CD14-positive monocyte (primary cell): ENCODE data around the gene ZNF641. TPM values are rescaled to one million over a fixed set of nuclear protein-coding genes. Genes with fewer than 3 reads are reported as not detected.
A peak's percentile ranks its signal among the peaks of the same experiment; 100 is the strongest.

ENCODE experiments used
- DNase-seq, 3 donors: peaks; one replicate each; pipeline ENCODE4 v3.0.0-alpha.2; 2011 to 2022
- H2AFZ ChIP-seq: 2 replicates; pipeline ENCODE4 v1.6.0; 2012; ENCODE audit warnings: mild to moderate bottlenecking, low read depth, low read length, inconsistent platforms; ENCODE audit not compliant: insufficient read depth, poor library complexity, severe bottlenecking
- H3K27ac ChIP-seq, 2 donors: 1 replicate in 1 of 2; 2 replicates in 1 of 2; pipeline ENCODE4 v1.5.1; 2012 to 2013; ENCODE audit warnings: low read length in 2 of 2, control low read depth in 1 of 2, inconsistent platforms in 1 of 2, low read depth in 1 of 2, mild to moderate bottlenecking in 1 of 2
- H3K27me3 ChIP-seq, 2 donors: one replicate each; pipeline versions ENCODE4 v1.6.0 to v1.6.1; 2011 to 2013; ENCODE audit warnings: low read length in 2 of 2; ENCODE audit not compliant: control insufficient read depth in 2 of 2, insufficient read depth in 2 of 2
- H3K36me3 ChIP-seq, 2 donors: replicated peaks in 1 of 2; 1 replicate in 1 of 2; 2 replicates in 1 of 2; pipeline versions ENCODE4 v1.5.1 to v1.6.1; 2012 to 2013; ENCODE audit warnings: low read length in 2 of 2, control low read depth in 1 of 2, inconsistent platforms in 1 of 2, mild to moderate bottlenecking in 1 of 2; ENCODE audit not compliant: insufficient read depth in 2 of 2, control insufficient read depth in 1 of 2
- H3K4me1 ChIP-seq, 2 donors: 1 replicate in 1 of 2; 2 replicates in 1 of 2; pipeline versions ENCODE4 v1.5.1 to v1.6.1; 2012 to 2013; ENCODE audit warnings: low read length in 2 of 2, control low read depth in 1 of 2, inconsistent platforms in 1 of 2, mild to moderate bottlenecking in 1 of 2, moderate library complexity in 1 of 2; ENCODE audit not compliant: insufficient read depth in 2 of 2, control insufficient read depth in 1 of 2
- H3K4me2 ChIP-seq: replicated peaks from 2 replicates; pipeline ENCODE3; 2012; ENCODE audit warnings: low read length, moderate library complexity, mild to moderate bottlenecking; ENCODE audit not compliant: poor library complexity, severe bottlenecking; ENCODE audit errors: extremely low read depth
- H3K4me3 ChIP-seq, 3 experiments: fragments of 200-600 bp in 1 of 3; sonication (generic) in 1 of 3; replicated peaks in 1 of 3; 1 replicate in 2 of 3; 2 replicates in 1 of 3; pipeline ENCODE4 v1.5.1; 2011 to 2013; ENCODE audit warnings: low read length in 3 of 3, mild to moderate bottlenecking in 3 of 3, control low read depth in 2 of 3, low read depth in 2 of 3, inconsistent platforms in 1 of 3, moderate library complexity in 1 of 3
- H3K79me2 ChIP-seq: 2 replicates; pipeline ENCODE4 v1.6.0; 2012; ENCODE audit warnings: mild to moderate bottlenecking, control low read depth, inconsistent platforms, low read length, moderate library complexity; ENCODE audit not compliant: insufficient read depth
- H3K9ac ChIP-seq: 2 replicates; pipeline ENCODE4 v1.6.0; 2017; ENCODE audit warnings: low read length, mild to moderate bottlenecking; ENCODE audit not compliant: insufficient read depth, poor library complexity, severe bottlenecking
- H3K9me3 ChIP-seq, 2 donors: replicated peaks in 1 of 2; 1 replicate in 1 of 2; 2 replicates in 1 of 2; pipeline versions ENCODE4 v1.5.1 to v1.6.1; 2012 to 2013; ENCODE audit warnings: low read length in 2 of 2, control low read depth in 1 of 2; ENCODE audit not compliant: control insufficient read depth in 1 of 2, insufficient read depth in 1 of 2
- H4K20me1 ChIP-seq: 2 replicates; pipeline ENCODE4 v1.6.0; 2012; ENCODE audit warnings: mild to moderate bottlenecking, low read length, control low read depth, moderate library complexity; ENCODE audit not compliant: insufficient read depth
- H3K27ac Mint-ChIP-seq, 7 donors: one replicate each; pipeline ENCODE4 v1.8.0; 2020; ENCODE audit warnings: mild to moderate bottlenecking in 7 of 7, mixed read lengths in 7 of 7, moderate library complexity in 6 of 7, inconsistent platforms in 2 of 7
- H3K27me3 Mint-ChIP-seq, 3 donors: one replicate each; pipeline ENCODE4 v1.8.0; 2021 to 2022; ENCODE audit warnings: low read depth in 3 of 3, mild to moderate bottlenecking in 3 of 3, mixed read lengths in 3 of 3, moderate library complexity in 3 of 3, inconsistent platforms in 1 of 3
- H3K36me3 Mint-ChIP-seq, 2 donors: one replicate each; pipeline ENCODE4 v1.8.0; 2020; ENCODE audit warnings: mixed read lengths in 2 of 2, inconsistent platforms in 1 of 2, mild to moderate bottlenecking in 1 of 2
- H3K4me1 Mint-ChIP-seq: one replicate; pipeline ENCODE4 v1.8.0; 2020; ENCODE audit warnings: mild to moderate bottlenecking, mixed read lengths
- H3K4me3 Mint-ChIP-seq, 2 donors: one replicate each; pipeline ENCODE4 v1.8.0; 2020; ENCODE audit warnings: mild to moderate bottlenecking in 2 of 2, mixed read lengths in 2 of 2, moderate library complexity in 1 of 2
- H3K9me3 Mint-ChIP-seq, 7 donors: one replicate each; pipeline ENCODE4 v1.8.0; 2020 to 2022; ENCODE audit warnings: mixed read lengths in 7 of 7, mild to moderate bottlenecking in 6 of 7, moderate library complexity in 6 of 7, inconsistent platforms in 2 of 7
- WGBS: methylation state at CpG from one replicate; pipeline ENCODE4 v1.1.5; 2013; ENCODE audit warnings: missing lambda C conversion rate; ENCODE audit not compliant: insufficient coverage; 5-methylcytosine and 5-hydroxymethylcytosine counted together
- intact Hi-C, 2 donors: fragments of 100-400 bp; cut with micrococcal nuclease; formaldehyde crosslinking; loops; one replicate each; pipeline versions ENCODE4 v1.15.0 to v1.15.1; 2023
- polyA plus RNA-seq, 3 donors: library from polyadenylated mRNA; depleted of rRNA in 1 of 3; unstranded in 2 of 3; stranded (reverse) in 1 of 3; fragments of 300-500 nt in 2 of 3; fragments of >200 nt in 1 of 3; fragmentation: Illumina TruSeq in 2 of 3; gene quantifications; 1 replicate in 2 of 3; 2 replicates in 1 of 3; pipeline ENCODE4 v1.2.3, GENCODE V29; 2012 to 2021
- TF ChIP-seq, protein P1 (sequence below): fragments of 200-600 bp; IDR thresholded peaks from one replicate; pipeline ENCODE4 v1.8.0; 2022; ENCODE audit warnings: antibody characterized with exemption, mild to moderate bottlenecking

The ZNF641 gene
- polyA plus RNA-seq, 3 donors = 12.1 to 21.7 (median 12.6) TPM

DNA sequence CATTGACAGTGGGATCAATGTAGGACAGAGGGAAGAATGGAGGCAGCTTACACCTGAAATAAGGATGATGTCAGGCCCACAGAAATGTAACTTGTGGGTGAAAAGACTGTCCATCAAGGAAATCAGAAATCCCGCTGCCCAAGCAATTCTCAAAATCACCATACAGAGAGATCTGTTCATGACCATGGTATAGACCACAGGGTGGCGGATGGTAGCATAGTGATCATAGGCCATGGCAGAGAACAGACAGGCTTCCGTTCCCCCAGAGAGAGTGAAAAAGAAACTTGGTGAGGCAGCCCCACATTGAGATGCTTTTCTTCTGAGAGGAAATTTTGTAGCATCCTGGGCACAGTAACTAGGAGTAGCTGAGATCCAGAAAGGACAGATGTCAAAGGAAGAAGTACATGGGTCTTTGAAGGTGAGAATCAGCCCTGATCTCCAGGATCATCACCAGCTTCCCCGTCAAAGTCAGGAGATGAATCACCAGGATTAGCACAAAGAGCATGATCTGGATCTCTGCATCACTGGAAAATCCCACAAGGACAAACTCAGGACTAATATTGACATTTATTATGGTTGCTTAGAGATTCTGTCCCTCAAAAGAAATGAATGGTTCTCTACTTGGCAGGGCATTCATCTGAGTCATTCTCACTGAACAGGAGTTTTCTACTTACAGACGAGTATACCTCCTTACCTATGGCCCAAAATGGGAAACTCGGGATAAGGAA is 5.5 kb upstream of the ZNF641 start:
- WGBS = 92% methylated on average over 2 of the region's 6 CpGs
- H3K4me1 ChIP-seq = peaks cover 6% of the 10 kb centered on the region in 2 donors
- no peak overlapping the region for H3K4me2 ChIP-seq
- Mint-ChIP-seq H3K9me3 (no peaks in the 10 kb centered on the region), H3K36me3 (peaks cover 0 to 5% of the 10 kb centered on the region in 2 donors), H3K4me3 (no peak overlapping the region), H3K27me3 (peaks cover 0 to 1% (median 0%) of the 10 kb centered on the region in 3 donors), H3K27ac (no peak overlapping the region), H3K4me1 (peaks cover 12% of the 10 kb centered on the region)
- no peak overlapping the region for H3K4me3 ChIP-seq
- H3K27ac ChIP-seq = no peak overlapping the region
- no peak overlapping the region for H2AFZ ChIP-seq
- H3K9me3 ChIP-seq = no peaks in the 10 kb centered on the region
- H4K20me1 ChIP-seq = no peaks in the 10 kb centered on the region
- no peaks in the 10 kb centered on the region for H3K79me2 ChIP-seq
- no peaks in the 10 kb centered on the region for H3K27me3 ChIP-seq
- intact Hi-C loops = no loop called here
- TF ChIP-seq, protein P1, sequence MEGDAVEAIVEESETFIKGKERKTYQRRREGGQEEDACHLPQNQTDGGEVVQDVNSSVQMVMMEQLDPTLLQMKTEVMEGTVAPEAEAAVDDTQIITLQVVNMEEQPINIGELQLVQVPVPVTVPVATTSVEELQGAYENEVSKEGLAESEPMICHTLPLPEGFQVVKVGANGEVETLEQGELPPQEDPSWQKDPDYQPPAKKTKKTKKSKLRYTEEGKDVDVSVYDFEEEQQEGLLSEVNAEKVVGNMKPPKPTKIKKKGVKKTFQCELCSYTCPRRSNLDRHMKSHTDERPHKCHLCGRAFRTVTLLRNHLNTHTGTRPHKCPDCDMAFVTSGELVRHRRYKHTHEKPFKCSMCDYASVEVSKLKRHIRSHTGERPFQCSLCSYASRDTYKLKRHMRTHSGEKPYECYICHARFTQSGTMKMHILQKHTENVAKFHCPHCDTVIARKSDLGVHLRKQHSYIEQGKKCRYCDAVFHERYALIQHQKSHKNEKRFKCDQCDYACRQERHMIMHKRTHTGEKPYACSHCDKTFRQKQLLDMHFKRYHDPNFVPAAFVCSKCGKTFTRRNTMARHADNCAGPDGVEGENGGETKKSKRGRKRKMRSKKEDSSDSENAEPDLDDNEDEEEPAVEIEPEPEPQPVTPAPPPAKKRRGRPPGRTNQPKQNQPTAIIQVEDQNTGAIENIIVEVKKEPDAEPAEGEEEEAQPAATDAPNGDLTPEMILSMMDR = no peak
- H3K36me3 ChIP-seq = no peaks in the 10 kb centered on the region
- H3K9ac ChIP-seq = no peak overlapping the region
- peak in 1 of 3 donors; percentile 9 for DNase-seq

DNA sequence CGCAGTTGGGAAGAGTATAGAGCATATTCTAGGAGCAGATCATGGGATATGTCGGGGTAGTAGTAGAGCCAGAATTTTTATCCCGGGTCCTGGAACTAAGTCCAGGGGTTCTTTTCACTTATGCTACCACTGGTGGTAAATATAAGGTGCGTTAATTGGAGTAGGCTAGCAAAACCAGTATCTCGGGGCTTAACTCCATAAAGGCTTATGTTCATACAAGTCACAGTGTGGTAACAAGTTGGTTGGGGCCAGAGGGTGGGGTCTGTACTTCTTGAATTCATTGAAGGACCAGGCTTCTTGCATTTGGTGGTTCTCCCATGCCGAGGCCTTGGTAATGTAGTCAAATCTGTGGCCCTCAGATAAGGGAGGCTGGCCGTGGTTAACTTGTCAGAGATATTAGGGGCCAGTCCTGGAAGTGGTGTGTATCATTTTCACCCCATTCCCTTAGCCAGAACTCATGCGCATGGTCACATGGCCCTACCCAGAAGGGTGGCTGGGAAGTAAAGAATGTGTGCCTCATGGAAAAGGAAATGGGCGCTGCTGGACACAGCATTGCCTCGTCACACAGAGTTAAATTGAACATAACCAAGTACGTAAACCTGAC is 1.5 kb upstream of the ZNF641 start:
- intact Hi-C loops = loop anchor here (5.0 kb wide), 1 partner anchor 155 kb away; no protein-coding TSS in a partner anchor
- no peak overlapping the region for H3K4me3 ChIP-seq
- H4K20me1 ChIP-seq = no peaks in the 10 kb centered on the region
- DNase-seq = no peak
- H3K27me3 Mint-ChIP-seq = peaks cover 0 to 3% (median 0%) of the 10 kb centered on the region in 3 donors
- TF ChIP-seq, protein P1 = no peak
- no peaks in the 10 kb centered on the region for H3K27me3 ChIP-seq
- peaks cover 36% of the 10 kb centered on the region for H3K4me1 Mint-ChIP-seq
- peak overlapping the region in 2 of 7 donors; percentile 38 to 58 for H3K27ac Mint-ChIP-seq
- no peak overlapping the region for H2AFZ ChIP-seq
- H3K9ac ChIP-seq = no peak overlapping the region
- peaks cover 18 to 22% of the 10 kb centered on the region in 2 donors for H3K4me1 ChIP-seq
- peaks cover 8 to 14% of the 10 kb centered on the region in 2 donors for H3K36me3 ChIP-seq
- H3K9me3 ChIP-seq = no peaks in the 10 kb centered on the region
- H3K79me2 ChIP-seq = peaks cover 21% of the 10 kb centered on the region
- no peak overlapping the region for H3K27ac ChIP-seq
- H3K4me2 ChIP-seq = no peak overlapping the region
- no peak overlapping the region for H3K4me3 Mint-ChIP-seq
- 95% methylated on average over 6 of the region's 11 CpGs for WGBS
- H3K9me3 Mint-ChIP-seq = peaks cover 0 to 2% (median 0%) of the 10 kb centered on the region in 7 donors
- H3K36me3 Mint-ChIP-seq = peaks cover 12% of the 10 kb centered on the region in 2 donors
